HL-60/S4 treated with retinoic acid at 250 ng/mL for 4 days and 3 days (cell line): ENCODE measurements around the gene GYG1.

ENCODE experiments used
- in situ Hi-C: fragments of 300-500 bp; cut with MboI; formaldehyde crosslinking; loops from 2 replicates; pipeline ENCODE4 v1.7.0; 2022; ENCODE audit warnings: low sequenced_read_pairs

The GYG1 gene

GRCh38 chr3:149016242-149016641 lies 24.9 kb downstream of the GYG1 start:
- in situ Hi-C loops = no loop called here

- in situ Hi-C loops = no loop called here
These were observed 25.6 kb downstream of the GYG1 start for GRCh38 chr3:149016669-149017541.

GRCh38 chr3:149018247-149018646 lies 26.9 kb downstream of the GYG1 start:
- in situ Hi-C loops = no loop called here

GRCh38 chr3:149019580-149019979 lies 28.2 kb downstream of the GYG1 start:
- in situ Hi-C loops = no loop called here

GRCh38 chr3:149020196-149020838 lies 29.0 kb downstream of the GYG1 start:
- in situ Hi-C loops = no loop called here

- in situ Hi-C loops = no loop called here
These were observed 29.5 kb downstream of the GYG1 start for GRCh38 chr3:149020839-149021252.

GRCh38 chr3:149021830-149022229 lies 30.5 kb downstream of the GYG1 start:
- in situ Hi-C loops = no loop called here

GRCh38 chr3:149023951-149024350 lies 32.6 kb downstream of the GYG1 start:
- in situ Hi-C loops = no loop called here

GRCh38 chr3:149026718-149027117 lies 35.4 kb downstream of the GYG1 start:
- in situ Hi-C loops = no loop called here

GRCh38 chr3:149031096-149031495 lies 39.8 kb downstream of the GYG1 start:
- in situ Hi-C loops = no loop called here

GRCh38 chr3:149037684-149038083 lies 46.3 kb downstream of the GYG1 start:
- in situ Hi-C loops = no loop called here

GRCh38 chr3:149038322-149038721 lies 47.0 kb downstream of the GYG1 start:
- in situ Hi-C loops = no loop called here

GRCh38 chr3:149042789-149043386 lies 51.5 kb downstream of the GYG1 start:
- in situ Hi-C loops = no loop called here

- in situ Hi-C loops = no loop called here
These were observed 53.2 kb downstream of the GYG1 start for GRCh38 chr3:149044339-149045083.

GRCh38 chr3:149055575-149055974 lies 64.2 kb downstream of the GYG1 start:
- in situ Hi-C loops = no loop called here

- in situ Hi-C loops = no loop called here
These were observed 66.9 kb downstream of the GYG1 start for GRCh38 chr3:149058198-149058597.

GRCh38 chr3:149058602-149059001 lies 67.3 kb downstream of the GYG1 start:
- in situ Hi-C loops = no loop called here

- in situ Hi-C loops = no loop called here
These were observed 70.4 kb downstream of the GYG1 start for GRCh38 chr3:149061776-149062175.

GRCh38 chr3:149067883-149068282 lies 76.5 kb downstream of the GYG1 start:
- in situ Hi-C loops = no loop called here
